GM15510 (cell line): ENCODE measurements around the gene OR52H1.

ENCODE experiments used
- POLR2A ChIP-seq: IDR thresholded peaks from 3 replicates; pipeline ENCODE4 v1.6.1; 2011; ENCODE audit warnings: borderline replicate concordance; ENCODE audit not compliant: insufficient read length; ENCODE audit errors: extremely low read depth

The OR52H1 gene

GRCh38 chr11:5507933-5508305 lies 40.4 kb downstream of the OR52H1 start:
- TF ChIP-seq POLR2A = no peak

GRCh38 chr11:5507177-5507932 lies 41.0 kb downstream of the OR52H1 start:
- TF ChIP-seq POLR2A = no peak

GRCh38 chr11:5505363-5506048 lies 42.8 kb downstream of the OR52H1 start:
- no peak for TF ChIP-seq POLR2A

GRCh38 chr11:5504403-5504921 lies 43.9 kb downstream of the OR52H1 start:
- no peak for TF ChIP-seq POLR2A

GRCh38 chr11:5500393-5500801 lies 47.9 kb downstream of the OR52H1 start:
- no peak for TF ChIP-seq POLR2A

GRCh38 chr11:5499671-5500070 lies 48.7 kb downstream of the OR52H1 start:
- TF ChIP-seq POLR2A = no peak
